ENCODE data around the gene WDR36.

WDR36 gene

DNA sequence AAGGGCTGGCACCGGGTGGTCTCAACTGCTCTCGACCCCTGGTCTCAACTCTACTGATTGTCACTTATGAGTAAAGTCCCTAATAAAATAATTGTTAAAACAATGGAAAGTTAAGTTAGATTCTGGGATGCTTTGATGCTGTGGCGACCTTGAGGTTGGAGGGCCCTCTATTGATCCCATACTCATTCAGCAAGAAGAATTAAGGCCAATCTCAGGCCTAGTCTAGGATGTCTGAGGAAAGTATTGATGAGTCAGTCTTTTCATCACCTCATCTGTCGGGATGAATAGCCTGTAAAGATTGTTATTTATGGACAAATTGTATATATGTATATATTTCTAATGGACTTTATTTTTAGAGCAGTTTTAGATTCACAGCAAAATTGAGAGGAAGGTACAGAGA is 50.8 kb downstream of the WDR36 start:
- TF ChIP-seq, protein P1, sequence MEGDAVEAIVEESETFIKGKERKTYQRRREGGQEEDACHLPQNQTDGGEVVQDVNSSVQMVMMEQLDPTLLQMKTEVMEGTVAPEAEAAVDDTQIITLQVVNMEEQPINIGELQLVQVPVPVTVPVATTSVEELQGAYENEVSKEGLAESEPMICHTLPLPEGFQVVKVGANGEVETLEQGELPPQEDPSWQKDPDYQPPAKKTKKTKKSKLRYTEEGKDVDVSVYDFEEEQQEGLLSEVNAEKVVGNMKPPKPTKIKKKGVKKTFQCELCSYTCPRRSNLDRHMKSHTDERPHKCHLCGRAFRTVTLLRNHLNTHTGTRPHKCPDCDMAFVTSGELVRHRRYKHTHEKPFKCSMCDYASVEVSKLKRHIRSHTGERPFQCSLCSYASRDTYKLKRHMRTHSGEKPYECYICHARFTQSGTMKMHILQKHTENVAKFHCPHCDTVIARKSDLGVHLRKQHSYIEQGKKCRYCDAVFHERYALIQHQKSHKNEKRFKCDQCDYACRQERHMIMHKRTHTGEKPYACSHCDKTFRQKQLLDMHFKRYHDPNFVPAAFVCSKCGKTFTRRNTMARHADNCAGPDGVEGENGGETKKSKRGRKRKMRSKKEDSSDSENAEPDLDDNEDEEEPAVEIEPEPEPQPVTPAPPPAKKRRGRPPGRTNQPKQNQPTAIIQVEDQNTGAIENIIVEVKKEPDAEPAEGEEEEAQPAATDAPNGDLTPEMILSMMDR (IDR thresholded peaks at IDR 0.05; ENCODE audit: low read depth, low read length, missing control alignments), result no peak
- DNase-seq (ENCODE audit: extremely low read depth, low read depth), result no peak
- no peak overlapping the region for H3K4me3 ChIP-seq (replicated peaks; ENCODE audit: low read depth, low read length)

DNA sequence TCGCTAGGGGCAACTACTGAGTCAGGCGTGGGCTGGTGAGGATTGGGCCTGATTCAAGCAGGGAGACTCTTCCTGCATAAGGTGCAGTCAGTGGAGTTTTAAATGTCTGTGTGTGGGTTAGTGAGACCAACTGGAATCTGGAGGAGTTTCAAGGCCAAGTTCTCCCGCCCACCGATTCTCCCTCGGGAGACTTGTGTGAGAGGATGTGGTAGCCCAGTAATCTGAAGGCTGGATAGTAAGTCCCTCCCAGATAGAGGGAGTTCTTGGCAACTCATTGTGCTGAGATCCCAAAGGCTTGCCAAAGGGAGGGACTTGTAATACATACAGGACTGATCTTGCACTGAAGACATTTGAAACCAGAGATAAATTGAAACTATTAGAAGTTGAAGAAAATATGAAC is 51.8 kb downstream of the WDR36 start:
- TF ChIP-seq, protein P1 (IDR thresholded peaks at IDR 0.05; ENCODE audit: low read depth, low read length, missing control alignments), result no peak
- DNase-seq (ENCODE audit: extremely low read depth, low read depth), result no peak
- no peak overlapping the region for H3K4me3 ChIP-seq (replicated peaks; ENCODE audit: low read depth, low read length)

DNA sequence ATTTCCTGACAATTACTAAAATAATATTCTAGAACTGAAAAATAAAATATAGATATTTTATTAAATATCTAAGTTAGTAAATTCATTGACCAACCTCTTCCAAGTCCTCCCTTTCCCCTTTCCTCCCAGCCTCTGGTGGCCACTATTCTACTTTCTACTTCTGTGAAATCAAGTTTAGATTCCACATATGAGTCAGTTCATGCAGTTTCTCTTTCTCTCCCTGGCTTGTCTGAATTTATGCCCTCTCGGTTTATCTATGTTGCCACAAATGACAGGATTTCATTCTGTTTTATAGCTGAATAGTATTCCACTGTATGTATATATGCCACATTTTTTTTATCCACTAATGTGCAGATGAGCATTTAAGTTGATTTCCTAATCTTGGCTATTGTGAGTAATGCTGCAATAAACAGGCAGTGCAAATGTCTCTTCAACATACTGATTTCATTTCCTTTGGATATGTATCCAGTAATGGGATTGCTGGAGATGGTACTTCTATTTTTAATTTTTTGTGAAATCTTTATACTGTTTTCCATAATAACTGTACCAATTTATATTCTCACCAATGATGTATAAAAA is 52.3 kb downstream of the WDR36 start:
- TF ChIP-seq, protein P1 (IDR thresholded peaks at IDR 0.05; ENCODE audit: low read depth, low read length, missing control alignments), result no peak
- H3K4me3 ChIP-seq (replicated peaks; ENCODE audit: low read depth, low read length), result no peak overlapping the region
- DNase-seq (ENCODE audit: extremely low read depth, low read depth), result no peak

DNA sequence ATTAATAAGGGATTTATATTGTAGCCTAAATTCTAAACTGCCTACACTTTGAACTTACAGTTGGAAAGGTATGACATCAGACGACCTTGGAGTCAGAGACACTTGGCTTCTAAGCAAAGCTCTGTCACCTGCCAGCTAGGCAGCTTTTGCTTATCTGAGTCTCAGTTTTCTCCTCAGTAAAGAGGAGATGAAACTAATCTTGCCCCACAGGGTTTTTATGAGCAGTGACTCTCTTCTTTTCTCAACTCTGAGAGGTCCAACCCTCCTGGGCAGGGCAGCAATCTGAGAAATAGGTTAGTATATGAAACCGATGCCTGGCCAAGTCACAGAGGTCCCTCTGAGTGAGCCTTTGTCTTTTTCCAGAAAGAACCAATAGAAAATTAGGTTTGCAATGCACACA is 53.9 kb downstream of the WDR36 start:
- no peak for DNase-seq (ENCODE audit: extremely low read depth, low read depth)
- no peak overlapping the region for H3K4me3 ChIP-seq (replicated peaks; ENCODE audit: low read depth, low read length)
- TF ChIP-seq, protein P1 (IDR thresholded peaks at IDR 0.05; ENCODE audit: low read depth, low read length, missing control alignments), result no peak

DNA sequence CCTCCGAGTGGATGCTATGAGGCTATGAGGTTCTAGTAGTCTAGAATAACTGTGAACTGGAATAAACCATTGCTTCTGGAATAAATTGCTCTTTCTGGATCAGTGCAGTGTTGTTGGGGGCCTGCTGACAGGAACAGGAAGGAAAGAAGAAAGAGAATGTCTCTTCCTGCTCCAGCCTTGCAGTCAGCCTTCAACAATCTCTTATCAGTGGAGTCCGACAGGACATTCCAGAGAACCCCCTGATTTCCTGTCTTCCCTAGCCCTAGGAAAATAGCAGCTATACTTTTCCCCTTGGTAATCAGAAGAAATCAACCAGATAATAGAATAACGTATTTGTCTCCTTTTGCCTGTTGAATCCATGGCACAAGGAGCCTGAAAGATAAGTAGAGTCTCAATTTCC is 55.4 kb downstream of the WDR36 start:
- H3K4me3 ChIP-seq (replicated peaks; ENCODE audit: low read depth, low read length), result no peak overlapping the region
- DNase-seq (ENCODE audit: extremely low read depth, low read depth), result no peak
- TF ChIP-seq, protein P1 (IDR thresholded peaks at IDR 0.05; ENCODE audit: low read depth, low read length, missing control alignments), result no peak

DNA sequence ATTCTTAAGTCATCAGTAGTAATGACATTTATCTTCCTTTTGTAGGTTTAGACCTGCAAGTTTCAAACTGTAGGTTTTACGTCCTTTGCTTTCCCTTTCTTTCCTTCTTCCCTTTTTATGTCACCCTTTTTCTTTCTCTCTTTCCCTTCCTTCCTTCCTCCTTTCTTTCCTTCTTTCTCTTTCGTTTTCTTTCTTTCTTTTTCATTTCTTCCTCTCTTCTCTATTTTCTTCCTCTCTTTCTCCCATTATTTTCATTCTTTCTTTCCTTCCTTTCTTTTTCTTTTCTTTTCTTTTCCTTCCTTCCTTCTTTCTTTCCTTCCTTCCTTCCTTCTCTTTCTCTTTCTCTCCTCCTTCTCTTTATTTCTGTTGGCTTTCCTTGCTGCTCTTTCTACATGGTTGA is 59.9 kb downstream of the WDR36 start:
- TF ChIP-seq, protein P1 (IDR thresholded peaks at IDR 0.05; ENCODE audit: low read depth, low read length, missing control alignments), result no peak
- no peak overlapping the region for H3K4me3 ChIP-seq (replicated peaks; ENCODE audit: low read depth, low read length)
- no peak for DNase-seq (ENCODE audit: extremely low read depth, low read depth)

DNA sequence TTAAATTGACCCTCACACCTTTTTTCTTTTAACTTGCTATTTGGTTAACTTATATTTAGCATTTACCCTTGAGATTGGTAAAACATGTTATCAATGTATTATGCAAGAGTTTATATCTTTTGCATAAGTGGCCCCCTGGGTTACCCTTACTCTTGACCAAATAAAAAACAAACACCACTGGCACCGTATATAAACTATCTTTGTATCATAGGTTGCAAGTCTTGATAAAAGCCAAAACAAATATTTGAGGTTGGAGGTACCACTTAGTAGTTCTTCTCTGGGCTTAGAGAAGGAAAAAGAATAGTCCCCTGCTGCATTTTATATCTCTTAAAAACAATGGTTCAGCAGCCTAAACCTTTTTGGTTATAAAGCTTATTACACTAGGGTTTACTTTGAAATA is 61.3 kb downstream of the WDR36 start:
- TF ChIP-seq, protein P1 (IDR thresholded peaks at IDR 0.05; ENCODE audit: low read depth, low read length, missing control alignments), result no peak
- DNase-seq (ENCODE audit: extremely low read depth, low read depth), result no peak
- no peak overlapping the region for H3K4me3 ChIP-seq (replicated peaks; ENCODE audit: low read depth, low read length)

Data from HFF-Myc (cell line).